ENCODE measurements around the gene LEKR1.
"Not testable (repeated sequence)": the region's sequence is repeated elsewhere in the genome, so short reads cannot be mapped to it uniquely, and the experiment has no call there.

Gene LEKR1

DNA sequence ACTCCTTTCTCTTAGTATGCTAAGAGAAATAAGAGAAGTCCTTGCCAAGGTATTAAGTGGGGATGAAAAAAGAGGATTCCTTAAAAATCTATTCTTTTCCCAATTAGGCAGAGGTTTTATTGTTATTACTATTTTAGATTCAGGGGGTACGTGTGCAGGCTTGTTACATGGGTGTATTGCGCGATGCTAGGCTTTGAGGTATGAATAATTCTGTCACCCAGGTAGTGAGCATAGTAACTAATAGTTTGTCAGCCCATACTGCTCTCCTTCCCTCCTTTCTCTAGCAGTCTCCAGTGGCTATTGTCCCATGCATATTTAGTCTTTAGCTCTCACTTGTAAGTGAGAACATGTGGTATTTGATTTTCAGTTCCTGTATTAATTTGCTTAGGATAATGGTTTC is 83.9 kb downstream of the LEKR1 start:
- Histone ChIP-seq H2BK120ac (ENCODE audit: low read depth, low read length) (no peak overlapping the region), H3K14ac (ENCODE audit: low read length in 2 of 2) (no peak overlapping the region), H3K9ac (ENCODE audit: low read length) (no peak overlapping the region), H3K27ac (ENCODE audit: low read length, poor library complexity, severe bottlenecking) (no peak overlapping the region), H3K23ac (ENCODE audit: low read length in 2 of 2) (no peak overlapping the region), H4K8ac (ENCODE audit: low read length) (no peak overlapping the region), H3K4me3 (ENCODE audit: insufficient read depth in 1 of 2, low read depth in 1 of 2, low read length in 2 of 2) (no peak overlapping the region), H3K18ac (ENCODE audit: low read depth in 1 of 2, low read length in 2 of 2) (no peak overlapping the region), H2AFZ (ENCODE audit: low read depth, low read length) (no peak overlapping the region), H3K4me2 (ENCODE audit: low read length, poor library complexity, severe bottlenecking) (no peak overlapping the region), H3K79me1 (replicated peaks; ENCODE audit: low read length, poor library complexity, severe bottlenecking) (no peaks in the 10 kb centered on the region), H2AK5ac (ENCODE audit: low read length, severe bottlenecking) (no peak overlapping the region), H4K91ac (ENCODE audit: low read length) (no peak overlapping the region), H2BK5ac (ENCODE audit: low read depth, low read length, poor library complexity, severe bottlenecking) (no peak overlapping the region), H3K27me3 (ENCODE audit: control insufficient read depth in 1 of 2, insufficient read depth in 1 of 2, low read length in 2 of 2) (no peaks in the 10 kb centered on the region), H3K4me1 (ENCODE audit: control insufficient read depth, insufficient read depth, low read depth, low read length) (no peaks in the 10 kb centered on the region), H2BK15ac (ENCODE audit: low read depth, poor library complexity, severe bottlenecking) (no peak overlapping the region), H3K9me3 (ENCODE audit: control insufficient read depth, low read length) (no peaks in the 10 kb centered on the region), H3K36me3 (ENCODE audit: control insufficient read depth in 1 of 2, insufficient read depth in 2 of 2, low read depth in 1 of 2, low read length in 2 of 2) (no peaks in the 10 kb centered on the region), H3K4ac (ENCODE audit: low read depth in 1 of 2, low read length in 2 of 2) (no peak overlapping the region), H2BK12ac (ENCODE audit: low read length in 2 of 2) (no peak overlapping the region)
- no peak for DNase-seq
- 80% methylated on average over 2 of the region's 3 CpGs for WGBS

DNA sequence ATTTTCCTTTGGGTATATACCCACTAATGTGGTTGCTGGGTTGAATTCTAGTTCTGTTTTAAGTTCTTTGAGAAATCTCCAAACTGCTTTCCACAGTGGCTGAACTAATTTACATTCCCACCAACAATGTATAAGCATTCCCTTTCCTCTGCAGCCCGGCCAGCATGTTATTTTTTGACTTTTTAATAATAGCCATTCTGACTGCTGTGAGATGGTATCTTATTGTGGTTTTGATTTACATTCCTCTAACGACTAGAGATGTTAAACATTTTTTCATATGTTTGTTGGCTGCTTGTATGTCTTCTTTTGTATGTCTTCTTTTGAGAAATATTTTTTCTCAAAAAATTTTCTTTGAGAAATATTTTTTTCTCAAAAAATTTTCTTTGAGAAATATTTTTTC is 84.7 kb downstream of the LEKR1 start:
- H3K27ac ChIP-seq (ENCODE audit: low read length, poor library complexity, severe bottlenecking); H3K4me1 ChIP-seq (ENCODE audit: control insufficient read depth, insufficient read depth, low read depth, low read length); H3K23ac ChIP-seq (ENCODE audit: low read length in 2 of 2); H3K27me3 ChIP-seq (ENCODE audit: control insufficient read depth in 1 of 2, insufficient read depth in 1 of 2, low read length in 2 of 2); H2BK5ac ChIP-seq (ENCODE audit: low read depth, low read length, poor library complexity, severe bottlenecking); H3K4me2 ChIP-seq (ENCODE audit: low read length, poor library complexity, severe bottlenecking); H2BK12ac ChIP-seq (ENCODE audit: low read length in 2 of 2); H3K79me1 ChIP-seq (replicated peaks; ENCODE audit: low read length, poor library complexity, severe bottlenecking); H2AFZ ChIP-seq (ENCODE audit: low read depth, low read length); H3K14ac ChIP-seq (ENCODE audit: low read length in 2 of 2); H3K4me3 ChIP-seq (ENCODE audit: insufficient read depth in 1 of 2, low read depth in 1 of 2, low read length in 2 of 2); H3K9me3 ChIP-seq (ENCODE audit: control insufficient read depth, low read length); H4K8ac ChIP-seq (ENCODE audit: low read length); H2AK5ac ChIP-seq (ENCODE audit: low read length, severe bottlenecking); DNase-seq; H3K18ac ChIP-seq (ENCODE audit: low read depth in 1 of 2, low read length in 2 of 2); H4K91ac ChIP-seq (ENCODE audit: low read length); H3K9ac ChIP-seq (ENCODE audit: low read length); H3K4ac ChIP-seq (ENCODE audit: low read depth in 1 of 2, low read length in 2 of 2); H2BK15ac ChIP-seq (ENCODE audit: low read depth, poor library complexity, severe bottlenecking); H2BK120ac ChIP-seq (ENCODE audit: low read depth, low read length); H3K36me3 ChIP-seq (ENCODE audit: control insufficient read depth in 1 of 2, insufficient read depth in 2 of 2, low read depth in 1 of 2, low read length in 2 of 2): not testable (repeated sequence)
- no CpG with 5 or more reads among the region's 2 CpGs for WGBS

DNA sequence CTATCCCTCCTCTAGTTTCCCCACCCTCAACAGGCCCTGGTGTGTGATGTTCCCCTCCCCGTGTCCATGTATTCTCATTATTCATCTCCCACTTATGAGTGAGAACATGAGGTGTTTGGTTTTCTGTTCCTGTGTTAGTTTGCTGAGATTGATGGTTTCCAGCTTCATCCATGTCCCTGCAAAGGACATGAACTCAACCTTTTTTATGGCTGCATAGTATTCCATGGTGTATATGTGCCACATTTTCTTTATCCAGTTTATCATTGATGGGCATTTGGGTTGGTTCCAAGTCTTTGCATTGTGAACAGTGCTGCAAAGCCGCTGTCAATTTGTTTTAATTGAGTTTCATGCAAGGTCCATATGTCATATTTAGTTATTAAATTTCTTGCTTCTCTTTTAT is 88.1 kb downstream of the LEKR1 start:
- H2BK5ac ChIP-seq (ENCODE audit: low read depth, low read length, poor library complexity, severe bottlenecking); H3K23ac ChIP-seq (ENCODE audit: low read length in 2 of 2); H3K14ac ChIP-seq (ENCODE audit: low read length in 2 of 2); H3K9me3 ChIP-seq (ENCODE audit: control insufficient read depth, low read length); H3K27ac ChIP-seq (ENCODE audit: low read length, poor library complexity, severe bottlenecking); H2BK120ac ChIP-seq (ENCODE audit: low read depth, low read length); H3K4me2 ChIP-seq (ENCODE audit: low read length, poor library complexity, severe bottlenecking); H2AFZ ChIP-seq (ENCODE audit: low read depth, low read length); H3K36me3 ChIP-seq (ENCODE audit: control insufficient read depth in 1 of 2, insufficient read depth in 2 of 2, low read depth in 1 of 2, low read length in 2 of 2); H3K27me3 ChIP-seq (ENCODE audit: control insufficient read depth in 1 of 2, insufficient read depth in 1 of 2, low read length in 2 of 2); H4K91ac ChIP-seq (ENCODE audit: low read length); H3K18ac ChIP-seq (ENCODE audit: low read depth in 1 of 2, low read length in 2 of 2); H4K8ac ChIP-seq (ENCODE audit: low read length); H3K9ac ChIP-seq (ENCODE audit: low read length); H3K79me1 ChIP-seq (replicated peaks; ENCODE audit: low read length, poor library complexity, severe bottlenecking); H2BK12ac ChIP-seq (ENCODE audit: low read length in 2 of 2); H3K4ac ChIP-seq (ENCODE audit: low read depth in 1 of 2, low read length in 2 of 2); H3K4me1 ChIP-seq (ENCODE audit: control insufficient read depth, insufficient read depth, low read depth, low read length); H2AK5ac ChIP-seq (ENCODE audit: low read length, severe bottlenecking); DNase-seq; H3K4me3 ChIP-seq (ENCODE audit: insufficient read depth in 1 of 2, low read depth in 1 of 2, low read length in 2 of 2); H2BK15ac ChIP-seq (ENCODE audit: low read depth, poor library complexity, severe bottlenecking): not testable (repeated sequence)
- no CpG with 5 or more reads among the region's 2 CpGs for WGBS

DNA sequence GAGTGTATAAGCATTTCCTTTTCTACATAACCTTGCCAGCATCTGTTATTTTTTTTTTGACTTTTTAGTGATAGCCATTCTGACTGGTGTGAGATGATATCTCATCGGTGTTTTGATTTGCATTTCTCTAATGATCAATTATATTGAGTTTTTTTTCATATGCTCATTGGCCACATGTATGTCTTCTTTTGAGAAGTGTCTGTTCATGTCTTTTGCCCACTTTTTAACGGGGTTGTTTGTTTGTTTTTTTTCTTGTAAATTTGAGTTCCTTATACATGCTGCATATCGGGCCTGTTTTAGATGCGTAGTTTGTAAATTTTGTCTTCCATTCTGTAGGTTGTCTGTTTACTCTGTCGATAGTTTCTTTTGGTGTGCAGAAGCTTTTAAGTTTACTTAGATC is 89.2 kb downstream of the LEKR1 start:
- Histone ChIP-seq H3K9ac (ENCODE audit: low read length) (no peak overlapping the region), H2BK12ac (ENCODE audit: low read length in 2 of 2) (no peak overlapping the region), H3K14ac (ENCODE audit: low read length in 2 of 2) (no peak overlapping the region), H2BK120ac (ENCODE audit: low read depth, low read length) (no peak overlapping the region), H3K27ac (ENCODE audit: low read length, poor library complexity, severe bottlenecking) (no peak overlapping the region), H4K91ac (ENCODE audit: low read length) (no peak overlapping the region), H3K18ac (ENCODE audit: low read depth in 1 of 2, low read length in 2 of 2) (no peak overlapping the region), H4K8ac (ENCODE audit: low read length) (no peak overlapping the region), H3K4me3 (ENCODE audit: insufficient read depth in 1 of 2, low read depth in 1 of 2, low read length in 2 of 2) (no peak overlapping the region), H3K36me3 (ENCODE audit: control insufficient read depth in 1 of 2, insufficient read depth in 2 of 2, low read depth in 1 of 2, low read length in 2 of 2) (no peaks in the 10 kb centered on the region), H3K9me3 (ENCODE audit: control insufficient read depth, low read length) (no peaks in the 10 kb centered on the region), H2BK5ac (ENCODE audit: low read depth, low read length, poor library complexity, severe bottlenecking) (no peak overlapping the region), H3K4me2 (ENCODE audit: low read length, poor library complexity, severe bottlenecking) (no peak overlapping the region), H2AK5ac (ENCODE audit: low read length, severe bottlenecking) (no peak overlapping the region), H2AFZ (ENCODE audit: low read depth, low read length) (no peak overlapping the region), H3K4ac (ENCODE audit: low read depth in 1 of 2, low read length in 2 of 2) (no peak overlapping the region), H3K23ac (ENCODE audit: low read length in 2 of 2) (no peak overlapping the region), H3K27me3 (ENCODE audit: control insufficient read depth in 1 of 2, insufficient read depth in 1 of 2, low read length in 2 of 2) (no peaks in the 10 kb centered on the region), H3K79me1 (replicated peaks; ENCODE audit: low read length, poor library complexity, severe bottlenecking) (no peaks in the 10 kb centered on the region), H3K4me1 (ENCODE audit: control insufficient read depth, insufficient read depth, low read depth, low read length) (no peaks in the 10 kb centered on the region), H2BK15ac (ENCODE audit: low read depth, poor library complexity, severe bottlenecking) (no peak overlapping the region)
- WGBS = 99% methylated on average over 4 of the region's 5 CpGs
- DNase-seq = no peak

All from mesenchymal stem cell (in vitro differentiated cells and primary cell).